Coronary artery (tissue), 2 donors: Measurements from ENCODE around the gene GOLGA1.
"Not testable (repeated sequence)": the region's sequence is repeated elsewhere in the genome, so short reads cannot be mapped to it uniquely, and the experiment has no call there.

ENCODE experiments used
- DNase-seq: peaks from one replicate; pipeline ENCODE4 v3.0.0-alpha.2; 2017; ENCODE audit warnings: low spot score
- H3K27ac ChIP-seq, 2 donors: fragments of 200-600 bp; sonication (generic); one replicate each; pipeline ENCODE4 v1.5.1; 2016 to 2019
- H3K4me3 ChIP-seq: fragments of 200-600 bp; sonication (generic); 2 replicates; pipeline ENCODE4 v1.5.1; 2016; ENCODE audit warnings: mild to moderate bottlenecking, moderate library complexity
- CTCF ChIP-seq: fragments of 200-600 bp; sonication (generic); IDR thresholded peaks from one replicate; pipeline ENCODE4 v1.5.1; 2019; ENCODE audit warnings: antibody characterized with exemption

GOLGA1 gene

GRCh38 chr9:124968238-124968637, 27.4 kb upstream of the GOLGA1 start:
- Histone ChIP-seq H3K4me3 (no peak overlapping the region), H3K27ac (no peak overlapping the region)
- TF ChIP-seq CTCF = no peak
- DNase-seq = no peak

- DNase-seq, H3K4me3 ChIP-seq, H3K27ac ChIP-seq: not testable (repeated sequence)
Measured at GRCh38 chr9:124965775-124966568, 25.1 kb upstream of the GOLGA1 start.

GRCh38 chr9:124964604-124965003, 23.7 kb upstream of the GOLGA1 start:
- Histone ChIP-seq H3K4me3 (no peak overlapping the region), H3K27ac (no peak overlapping the region)
- DNase-seq = no peak
- TF ChIP-seq CTCF = no peak

- no peak overlapping the region for H3K4me3 ChIP-seq
- DNase-seq = no peak
- TF ChIP-seq CTCF = no peak
- H3K27ac ChIP-seq = no peak overlapping the region
Measured at GRCh38 chr9:124964056-124964455, 23.2 kb upstream of the GOLGA1 start.

- no peak overlapping the region for H3K4me3 ChIP-seq
- H3K27ac ChIP-seq = no peak overlapping the region
- no peak for DNase-seq
- TF ChIP-seq CTCF = no peak
Measured at GRCh38 chr9:124960409-124960752, 19.5 kb upstream of the GOLGA1 start.

- not testable (repeated sequence) for DNase-seq, H3K27ac ChIP-seq, H3K4me3 ChIP-seq
Measured at GRCh38 chr9:124959671-124960408, 19.0 kb upstream of the GOLGA1 start.

GRCh38 chr9:124954255-124954654, 13.4 kb upstream of the GOLGA1 start:
- Histone ChIP-seq H3K27ac (no peak overlapping the region), H3K4me3 (no peak overlapping the region)
- DNase-seq = no peak
- TF ChIP-seq CTCF = no peak

GRCh38 chr9:124950050-124950718, 9.3 kb upstream of the GOLGA1 start:
- no peak overlapping the region for H3K4me3 ChIP-seq
- no peak for DNase-seq
- no peak for TF ChIP-seq CTCF
- no peak overlapping the region for H3K27ac ChIP-seq
